DND-41 (cell line): ENCODE measurements around the gene TSPAN10.

Source experiments
- ATAC-seq: fragments of 200-7000 bp; cut with Tn5 transposase; 3 replicates; pipeline ENCODE4 v1.9.1; 2021; ENCODE audit warnings: low read depth; ENCODE audit not compliant: insufficient read depth
- DNase-seq: peaks from one replicate; pipeline ENCODE4 v3.0.0-alpha.2; 2020
- H2AFZ ChIP-seq: 2 replicates; pipeline ENCODE4 v1.6.0; 2012; ENCODE audit warnings: low read depth, low read length
- H3K27ac ChIP-seq: 2 replicates; pipeline ENCODE4 v1.5.1; 2012; ENCODE audit warnings: low read length, inconsistent platforms
- H3K27me3 ChIP-seq: fragments of 200-600 bp; sonication (generic); 2 replicates; pipeline ENCODE4 v1.6.0; 2012; ENCODE audit warnings: low read length, mild to moderate bottlenecking, inconsistent platforms; ENCODE audit not compliant: insufficient read depth, poor library complexity
- H3K36me3 ChIP-seq: 2 replicates; pipeline ENCODE4 v1.5.1; 2012; ENCODE audit warnings: low read length, inconsistent platforms; ENCODE audit not compliant: insufficient read depth
- H3K4me1 ChIP-seq: 2 replicates; pipeline ENCODE4 v1.5.1; 2012; ENCODE audit warnings: mild to moderate bottlenecking, low read length; ENCODE audit not compliant: insufficient read depth
- H3K4me2 ChIP-seq: 2 replicates; pipeline ENCODE4 v1.6.0; 2012; ENCODE audit warnings: mild to moderate bottlenecking, moderate library complexity, low read length, inconsistent platforms; ENCODE audit not compliant: insufficient read depth
- H3K4me3 ChIP-seq, 2 experiments: fragments of 200-600 bp in 1 of 2; shearing (Covaris generic) in 1 of 2; 2 replicates each; pipeline ENCODE4 v1.5.1; 2012 to 2016; ENCODE audit warnings: inconsistent platforms in 2 of 2, low read length in 2 of 2, mild to moderate bottlenecking in 2 of 2, low read depth in 1 of 2, moderate library complexity in 1 of 2
- H3K79me2 ChIP-seq: 2 replicates; pipeline ENCODE4 v1.6.0; 2012; ENCODE audit warnings: low read length, inconsistent platforms; ENCODE audit not compliant: insufficient read depth
- H3K9ac ChIP-seq: 2 replicates; pipeline ENCODE4 v1.6.0; 2012; ENCODE audit warnings: low read depth, mild to moderate bottlenecking, inconsistent platforms, low read length, moderate library complexity
- H3K9me3 ChIP-seq: 2 replicates; pipeline ENCODE4 v1.5.1; 2012; ENCODE audit warnings: low read length, moderate library complexity, mild to moderate bottlenecking, inconsistent platforms; ENCODE audit not compliant: insufficient read depth, severe bottlenecking
- H4K20me1 ChIP-seq: 2 replicates; pipeline ENCODE4 v1.6.0; 2012; ENCODE audit warnings: low read length; ENCODE audit not compliant: insufficient read depth
- EZH2 ChIP-seq: IDR thresholded peaks from 3 replicates; pipeline ENCODE4 v1.6.1; 2012; ENCODE audit warnings: borderline replicate concordance, low read depth, mild to moderate bottlenecking, moderate library complexity, low read length, inconsistent platforms; ENCODE audit not compliant: severe bottlenecking
- TF ChIP-seq, protein P1 (sequence below): IDR thresholded peaks from 2 replicates; pipeline ENCODE4 v1.5.1; 2012; ENCODE audit warnings: borderline replicate concordance, low read length, moderate library complexity, mild to moderate bottlenecking; ENCODE audit not compliant: poor library complexity, severe bottlenecking; ENCODE audit errors: extremely low read depth

Gene TSPAN10

DNA sequence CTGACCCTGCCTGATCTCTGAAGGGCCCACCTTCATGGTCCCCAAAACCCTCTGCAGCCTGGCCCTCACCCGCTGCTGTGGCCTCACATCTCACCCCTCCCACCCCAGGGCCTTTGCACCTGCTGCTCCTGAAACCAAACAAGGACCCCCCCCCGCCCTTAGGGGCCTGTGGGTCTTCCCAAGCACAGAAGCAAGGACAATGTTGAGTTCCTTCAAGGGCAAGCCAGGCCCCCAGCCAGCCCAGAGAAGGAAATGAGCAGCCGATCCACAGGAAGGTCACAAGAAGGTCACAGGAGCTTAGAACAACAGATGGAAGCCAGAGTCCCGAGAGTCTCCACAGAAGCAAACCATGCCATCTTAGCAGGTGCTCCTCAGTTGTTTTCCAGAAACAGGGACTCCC lies 19.8 kb downstream of the TSPAN10 start:
- Histone ChIP-seq H3K4me1 (no peaks in the 10 kb centered on the region), H3K4me2 (no peak overlapping the region), H3K36me3 (no peaks in the 10 kb centered on the region), H4K20me1 (no peaks in the 10 kb centered on the region), H3K4me3 (no peak overlapping the region), H3K27ac (no peak overlapping the region), H3K9ac (no peak overlapping the region), H3K9me3 (no peaks in the 10 kb centered on the region), H2AFZ (no peak overlapping the region), H3K79me2 (no peaks in the 10 kb centered on the region), H3K27me3 (no peaks in the 10 kb centered on the region)
- TF ChIP-seq EZH2, result no peak
- TF ChIP-seq, protein P1, sequence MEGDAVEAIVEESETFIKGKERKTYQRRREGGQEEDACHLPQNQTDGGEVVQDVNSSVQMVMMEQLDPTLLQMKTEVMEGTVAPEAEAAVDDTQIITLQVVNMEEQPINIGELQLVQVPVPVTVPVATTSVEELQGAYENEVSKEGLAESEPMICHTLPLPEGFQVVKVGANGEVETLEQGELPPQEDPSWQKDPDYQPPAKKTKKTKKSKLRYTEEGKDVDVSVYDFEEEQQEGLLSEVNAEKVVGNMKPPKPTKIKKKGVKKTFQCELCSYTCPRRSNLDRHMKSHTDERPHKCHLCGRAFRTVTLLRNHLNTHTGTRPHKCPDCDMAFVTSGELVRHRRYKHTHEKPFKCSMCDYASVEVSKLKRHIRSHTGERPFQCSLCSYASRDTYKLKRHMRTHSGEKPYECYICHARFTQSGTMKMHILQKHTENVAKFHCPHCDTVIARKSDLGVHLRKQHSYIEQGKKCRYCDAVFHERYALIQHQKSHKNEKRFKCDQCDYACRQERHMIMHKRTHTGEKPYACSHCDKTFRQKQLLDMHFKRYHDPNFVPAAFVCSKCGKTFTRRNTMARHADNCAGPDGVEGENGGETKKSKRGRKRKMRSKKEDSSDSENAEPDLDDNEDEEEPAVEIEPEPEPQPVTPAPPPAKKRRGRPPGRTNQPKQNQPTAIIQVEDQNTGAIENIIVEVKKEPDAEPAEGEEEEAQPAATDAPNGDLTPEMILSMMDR, result no peak
- no peak for DNase-seq
- no peak; the same call in 2 of the 3 replicates for ATAC-seq

DNA sequence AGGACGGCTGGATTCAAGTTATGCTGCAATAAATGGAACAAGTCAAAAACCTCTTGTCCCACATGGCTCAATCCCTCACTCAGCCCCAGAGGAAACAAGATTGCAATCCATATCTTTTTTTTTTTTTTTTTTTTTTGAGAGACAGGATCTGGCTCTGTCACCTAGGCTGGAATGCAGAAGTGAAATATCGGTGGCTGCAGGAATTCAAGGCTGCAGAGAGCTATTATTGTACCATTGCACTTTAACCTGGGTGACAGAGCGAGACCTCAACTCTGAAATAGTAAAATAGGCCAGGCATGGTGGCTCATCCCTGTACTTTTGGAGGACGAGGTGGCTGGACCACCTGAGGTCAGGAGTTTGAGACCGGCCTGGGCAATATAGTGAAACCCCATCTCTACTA lies 22.0 kb downstream of the TSPAN10 start:
- DNase-seq (no peak), ATAC-seq (no peak)
- Histone ChIP-seq H2AFZ (no peak overlapping the region), H4K20me1 (no peaks in the 10 kb centered on the region), H3K4me1 (no peaks in the 10 kb centered on the region), H3K36me3 (no peaks in the 10 kb centered on the region), H3K4me3 (no peak overlapping the region), H3K27me3 (no peaks in the 10 kb centered on the region), H3K9me3 (no peaks in the 10 kb centered on the region), H3K4me2 (no peak overlapping the region), H3K79me2 (no peaks in the 10 kb centered on the region), H3K27ac (no peak overlapping the region), H3K9ac (no peak overlapping the region)
- TF ChIP-seq EZH2, result no peak
- TF ChIP-seq, protein P1, result no peak

DNA sequence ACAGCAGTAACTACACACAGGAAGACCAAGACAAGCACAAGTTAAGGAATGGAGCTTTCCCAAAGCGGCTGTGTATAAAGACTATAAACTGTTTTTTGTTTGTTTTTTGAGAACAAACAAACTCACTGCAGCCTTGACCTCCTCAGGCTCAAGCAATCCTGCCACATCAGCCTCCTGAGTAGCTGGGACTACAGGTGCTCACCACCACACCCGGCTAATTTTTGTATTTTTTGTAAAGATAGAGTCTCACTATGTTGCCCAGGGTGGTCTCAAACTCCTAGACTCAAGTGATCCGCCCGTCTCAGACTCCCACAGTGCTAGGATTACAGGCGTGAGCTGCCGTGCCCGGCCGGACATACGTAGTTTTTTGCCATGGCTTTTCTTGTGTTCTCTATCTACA lies 23.4 kb downstream of the TSPAN10 start:
- H3K4me1 ChIP-seq, result peaks cover 8% of the 10 kb centered on the region
- no peak overlapping the region for H3K27ac ChIP-seq
- no peaks in the 10 kb centered on the region for H4K20me1 ChIP-seq
- H3K27me3 ChIP-seq, result no peaks in the 10 kb centered on the region
- no peak for TF ChIP-seq EZH2
- TF ChIP-seq, protein P1, result no peak
- H3K36me3 ChIP-seq, result peaks cover 11% of the 10 kb centered on the region
- H3K9me3 ChIP-seq, result no peaks in the 10 kb centered on the region
- no peak overlapping the region for H2AFZ ChIP-seq
- DNase-seq, result no peak
- peaks cover 5% of the 10 kb centered on the region for H3K79me2 ChIP-seq
- no peak overlapping the region for H3K9ac ChIP-seq
- H3K4me3 ChIP-seq, result no peak overlapping the region
- no peak for ATAC-seq
- H3K4me2 ChIP-seq, result no peak overlapping the region

DNA sequence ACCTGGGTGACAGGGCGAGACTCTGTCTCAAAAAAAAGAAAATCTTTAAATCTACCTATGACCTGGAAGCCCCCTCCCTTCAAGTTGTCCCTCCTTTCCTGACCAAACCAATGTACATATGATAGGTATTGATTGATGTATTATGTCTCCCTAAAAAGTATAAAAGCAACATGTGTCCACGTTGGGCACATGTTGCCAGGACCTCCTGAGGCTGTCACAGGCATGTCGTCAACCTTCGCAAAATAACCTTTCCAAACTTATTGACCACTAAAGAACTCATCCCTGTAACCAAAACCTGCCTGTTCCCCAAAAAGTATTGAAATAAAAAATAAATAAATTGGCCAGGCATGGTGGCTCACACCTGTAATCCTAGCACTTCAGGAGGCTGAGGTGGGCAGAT lies 25.0 kb downstream of the TSPAN10 start:
- Histone ChIP-seq H3K27me3 (no peaks in the 10 kb centered on the region), H3K36me3 (peaks cover 22% of the 10 kb centered on the region), H2AFZ (no peak overlapping the region), H3K4me3 (no peak overlapping the region), H3K79me2 (peaks cover 20% of the 10 kb centered on the region), H3K4me1 (peaks cover 15% of the 10 kb centered on the region), H3K27ac (no peak overlapping the region), H3K9ac (no peak overlapping the region), H3K9me3 (no peaks in the 10 kb centered on the region), H3K4me2 (no peak overlapping the region), H4K20me1 (no peaks in the 10 kb centered on the region)
- ATAC-seq, result no peak
- no peak for DNase-seq
- no peak for TF ChIP-seq EZH2
- TF ChIP-seq, protein P1, result no peak
